Stimulated activated naive CD8-positive, alpha-beta T cell treated with anti-CD3 and anti-CD28 coated beads, Interleukin-15, Interleukin-2, amounts not matched to agents 100 U/mL and 50 U/mL, for 24 hours (primary cell): Measurements from ENCODE around the gene VAT1.
A peak's percentile ranks its signal among the peaks of the same experiment; 100 is the strongest.

Experiments
- ATAC-seq: fragments of 150-1000 bp; cut with Tn5 transposase; one replicate; pipeline ENCODE4 v1.10.0; 2021
- DNase-seq: peaks from one replicate; pipeline ENCODE4 v3.0.0; 2021

VAT1 gene

GRCh38 chr17:43027091-43028032 is 5.2 kb upstream of the VAT1 start:
- DNase-seq, result no peak
- ATAC-seq, result no peak

- no peak for DNase-seq
- no peak for ATAC-seq
Observed at GRCh38 chr17:43026595-43026994, 4.4 kb upstream of the VAT1 start.

DNA sequence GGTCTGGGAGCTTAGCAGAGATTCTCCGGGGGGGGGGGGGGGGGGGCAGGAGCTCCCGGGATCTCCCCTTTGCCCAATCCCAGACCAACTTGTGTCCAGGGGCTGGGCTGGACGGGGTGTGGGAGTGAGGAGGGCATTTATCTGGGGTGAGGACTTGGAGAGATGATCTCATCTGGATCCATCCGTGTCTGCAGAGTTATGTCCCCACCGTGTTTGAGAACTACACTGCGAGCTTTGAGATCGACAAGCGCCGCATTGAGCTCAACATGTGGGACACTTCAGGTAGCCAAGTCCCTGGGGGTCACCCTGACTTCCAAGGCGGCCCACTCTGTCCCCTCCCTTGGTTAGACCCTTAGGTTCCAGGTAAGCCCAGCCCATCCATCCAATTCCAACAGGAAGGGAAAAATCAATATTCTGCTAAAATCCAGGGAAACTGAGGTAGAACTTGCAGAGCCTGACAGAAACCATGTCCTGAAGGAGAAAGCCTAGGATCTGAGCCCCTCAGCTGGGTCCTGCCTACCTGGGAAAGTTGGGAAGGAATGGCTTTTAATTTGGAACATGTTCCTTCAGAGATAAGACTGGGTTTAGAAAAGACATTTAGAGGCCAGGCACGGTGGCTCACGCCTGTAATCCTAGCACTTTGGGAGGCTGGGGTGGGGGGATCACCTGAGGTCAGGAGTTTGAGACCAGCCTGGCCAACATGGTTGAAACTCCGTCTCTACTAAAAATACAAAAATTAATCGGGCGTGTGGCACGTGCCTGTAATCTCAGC is 3.8 kb upstream of the VAT1 start:
- DNase-seq (no peak), ATAC-seq (no peak)

DNA sequence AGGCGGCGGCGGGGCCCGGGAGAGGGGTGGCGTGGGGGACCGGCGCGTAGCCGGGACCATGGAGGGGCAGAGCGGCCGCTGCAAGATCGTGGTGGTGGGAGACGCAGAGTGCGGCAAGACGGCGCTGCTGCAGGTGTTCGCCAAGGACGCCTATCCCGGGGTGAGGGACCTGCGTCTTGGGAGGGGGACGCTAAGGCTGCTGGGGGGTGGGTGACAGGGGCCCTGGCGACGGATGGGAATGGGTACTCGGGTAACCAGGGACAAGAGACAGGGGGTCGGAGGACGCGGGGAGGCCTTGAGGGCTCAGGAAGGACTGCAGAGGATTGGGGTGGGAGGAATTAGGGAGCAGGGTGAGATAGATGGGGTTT is 3.1 kb upstream of the VAT1 start:
- no peak for DNase-seq

DNA sequence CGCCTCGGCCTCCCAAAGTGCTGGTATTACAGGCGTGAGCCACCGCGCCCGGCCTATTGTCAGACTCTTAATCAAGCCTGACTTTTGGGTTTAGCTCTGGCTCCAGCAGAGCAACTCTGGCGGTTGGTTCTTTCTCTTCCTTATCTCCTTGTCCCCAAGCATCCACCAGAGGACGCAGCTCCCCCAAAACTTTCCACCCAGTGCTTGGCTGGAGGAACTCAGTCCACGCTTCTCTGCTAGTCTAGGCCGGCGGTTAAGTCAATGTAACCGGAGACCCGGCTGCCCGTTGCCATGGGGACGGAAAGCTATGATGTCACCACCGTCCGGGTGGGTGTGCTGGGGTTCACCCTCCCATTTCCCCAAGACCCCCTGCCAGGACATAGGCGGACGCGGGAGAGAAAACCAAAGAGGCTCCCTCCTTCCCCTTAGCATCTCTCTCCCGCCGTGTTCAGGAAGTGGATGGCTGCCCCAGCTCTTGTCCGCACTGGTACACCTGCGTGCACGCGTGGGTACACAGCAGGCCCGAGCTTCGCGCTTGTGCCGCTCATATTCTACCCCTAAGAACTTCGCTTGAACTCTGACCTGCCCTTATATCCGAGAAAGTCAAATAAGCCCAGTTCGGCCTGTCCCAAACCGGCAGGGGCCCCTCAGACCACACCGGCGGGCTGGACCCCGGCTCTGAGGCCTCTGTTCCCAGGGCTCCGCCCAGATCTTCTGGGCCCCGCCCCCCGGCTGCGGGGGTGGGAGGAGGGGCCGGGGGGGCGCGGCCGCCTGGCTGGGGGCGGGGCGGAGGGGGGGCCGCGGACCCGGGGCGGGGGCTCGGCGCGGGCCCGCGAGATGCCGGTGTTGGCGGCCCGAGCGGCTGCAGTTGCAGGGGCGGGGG is 2.5 kb upstream of the VAT1 start, which contains the start of gene RND2:
RND2 (plus strand) TSS at position 825 of the 883 bp plus-strand sequence. CDS start 117 bp downstream, outside the sequence.
- ATAC-seq (peak; percentile 75), DNase-seq (peak; percentile 83)

More for the DNA sequence above, 3.1 kb upstream of the VAT1 start:
- no peak for ATAC-seq

- ATAC-seq (no peak), DNase-seq (no peak)
Observed at GRCh38 chr17:43020789-43021740, 1.1 kb downstream of the VAT1 start.

- ATAC-seq (no peak), DNase-seq (no peak)
Observed at GRCh38 chr17:43020030-43020621, 2.1 kb downstream of the VAT1 start.

- no peak for ATAC-seq
- no peak for DNase-seq
Observed at GRCh38 chr17:43019418-43019817, 2.8 kb downstream of the VAT1 start.

GRCh38 chr17:43018932-43019331 is 3.3 kb downstream of the VAT1 start:
- DNase-seq (no peak), ATAC-seq (no peak)

DNA sequence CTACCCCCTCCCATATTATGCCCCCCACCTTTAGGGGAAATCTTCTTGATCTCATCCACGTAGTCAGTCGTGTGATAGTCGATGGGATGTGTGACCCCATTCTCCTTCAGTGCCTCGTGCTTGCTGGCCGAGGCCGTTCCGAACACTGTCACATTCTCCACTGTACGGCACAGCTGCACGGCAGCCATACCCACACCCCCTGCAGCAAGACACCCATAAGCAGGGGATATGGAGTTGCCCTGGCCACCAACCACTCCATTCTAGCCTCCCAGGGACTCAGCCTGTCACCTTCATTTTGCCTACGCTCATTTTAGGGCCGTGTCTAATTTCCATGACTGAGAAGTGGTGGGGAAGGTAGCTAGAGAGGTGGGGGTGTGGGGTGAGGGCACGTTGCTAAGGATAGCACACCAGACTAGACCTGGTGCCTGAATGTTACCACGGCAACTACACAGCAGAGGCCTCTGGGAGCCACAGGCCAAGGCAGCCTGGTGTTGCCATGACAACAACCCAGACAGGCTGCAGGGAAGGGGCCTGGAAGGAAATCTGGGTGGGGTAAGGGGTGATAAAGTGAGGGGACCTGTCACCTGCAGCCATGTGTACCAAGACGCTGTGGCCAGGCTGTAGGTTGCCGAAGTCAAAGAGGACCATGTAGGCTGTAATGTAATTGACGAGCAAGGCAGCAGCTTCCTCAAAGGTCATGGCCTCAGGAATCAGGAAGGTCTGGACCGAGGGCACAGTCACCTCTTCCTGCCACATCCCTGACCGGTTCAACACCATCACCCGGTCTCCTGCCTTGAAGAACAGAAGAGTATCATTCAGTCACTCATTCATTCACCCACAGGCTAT is 4.0 kb downstream of the VAT1 start:
- DNase-seq (no peak), ATAC-seq (peak; percentile 19)

- no peak for ATAC-seq
- DNase-seq, result no peak
Observed at GRCh38 chr17:43016216-43016615, 6.0 kb downstream of the VAT1 start.

DNA sequence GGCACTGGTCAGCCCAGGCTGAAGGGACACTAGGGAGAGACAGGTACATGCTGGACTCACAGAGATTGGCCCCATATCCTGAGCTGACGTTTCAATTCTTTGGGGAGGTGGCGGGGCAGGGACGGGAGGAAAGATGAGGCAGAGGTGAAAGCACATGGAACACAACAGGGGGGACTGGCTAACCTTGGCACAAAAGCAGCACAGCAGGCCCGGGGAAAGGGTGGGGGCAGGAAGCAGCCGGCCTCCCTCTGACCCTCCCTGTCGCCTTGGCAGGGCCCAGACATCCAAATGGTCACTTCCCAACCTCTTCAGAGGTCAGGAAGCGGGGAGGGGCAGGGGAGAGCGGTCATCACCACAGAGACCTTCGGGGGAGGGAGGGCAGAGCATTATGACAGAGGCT is 6.6 kb downstream of the VAT1 start:
- ATAC-seq (no peak), DNase-seq (no peak)

DNA sequence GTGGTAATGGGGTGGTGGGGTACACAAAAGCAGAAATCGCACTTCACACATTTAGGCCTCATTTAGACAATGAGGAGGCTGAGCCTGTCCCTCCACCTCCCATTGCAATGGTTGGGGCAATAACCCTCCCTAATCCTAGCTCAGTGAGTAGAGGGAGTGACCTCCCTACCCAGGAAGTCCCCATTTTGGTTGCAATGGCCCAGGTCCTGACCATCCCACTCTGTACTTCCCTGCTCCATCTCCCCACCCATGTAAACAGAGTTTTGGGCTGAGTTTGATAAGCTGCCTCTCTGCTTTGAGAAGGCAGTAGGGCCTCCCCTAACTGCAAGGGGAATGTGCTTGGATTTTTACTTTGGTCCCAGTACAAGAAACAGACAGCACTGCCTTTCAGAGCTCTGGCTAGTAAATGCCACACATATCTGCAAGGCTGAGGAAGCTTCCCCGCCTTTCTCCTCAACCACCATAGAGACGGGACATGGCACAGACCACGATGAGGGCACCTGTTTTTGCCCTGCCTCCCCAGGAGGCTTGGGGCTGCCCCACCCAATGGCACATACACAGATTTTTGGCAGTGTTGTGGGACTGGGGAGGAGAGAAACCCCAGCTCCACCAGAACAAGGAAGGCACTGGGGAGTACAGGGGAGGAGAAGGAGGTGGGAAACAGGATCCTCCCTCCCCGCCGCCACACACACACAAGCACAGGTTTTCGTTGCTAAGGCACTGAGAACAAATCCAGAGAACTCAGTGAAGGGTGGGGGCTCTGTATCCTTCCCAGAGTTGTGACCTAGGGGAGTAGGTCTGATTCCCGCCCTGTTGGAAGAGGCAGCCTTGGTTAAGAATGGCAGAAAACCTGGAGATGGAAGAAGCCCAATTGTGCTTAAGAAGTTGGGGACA is 7.3 kb downstream of the VAT1 start:
- ATAC-seq (no peak), DNase-seq (no peak)

GRCh38 chr17:43014020-43014648 is 8.1 kb downstream of the VAT1 start:
- no peak for ATAC-seq

DNA sequence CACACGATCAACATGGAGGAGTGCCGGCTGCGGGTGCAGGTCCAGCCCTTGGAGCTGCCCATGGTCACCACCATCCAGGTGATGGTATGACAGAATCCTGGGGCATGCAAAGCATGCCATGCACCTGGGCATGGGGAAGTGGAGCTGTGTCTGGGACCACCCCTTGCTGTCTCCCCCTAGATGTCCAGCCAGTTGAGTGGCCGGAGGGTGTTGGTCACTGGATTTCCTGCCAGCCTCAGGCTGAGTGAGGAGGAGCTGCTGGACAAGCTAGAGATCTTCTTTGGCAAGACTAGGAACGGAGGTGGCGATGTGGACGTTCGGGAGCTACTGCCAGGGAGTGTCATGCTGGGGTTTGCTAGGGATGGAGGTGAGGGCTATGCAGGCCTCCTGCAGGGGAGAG is 8.9 kb downstream of the VAT1 start:
- no peak for ATAC-seq

More at GRCh38 chr17:43014020-43014648, 8.1 kb downstream of the VAT1 start:
- DNase-seq, result no peak

GRCh38 chr17:43011728-43012472 is 10.3 kb downstream of the VAT1 start:
- DNase-seq (no peak), ATAC-seq (no peak)

More for the DNA sequence above, 8.9 kb downstream of the VAT1 start:
- DNase-seq, result no peak

DNA sequence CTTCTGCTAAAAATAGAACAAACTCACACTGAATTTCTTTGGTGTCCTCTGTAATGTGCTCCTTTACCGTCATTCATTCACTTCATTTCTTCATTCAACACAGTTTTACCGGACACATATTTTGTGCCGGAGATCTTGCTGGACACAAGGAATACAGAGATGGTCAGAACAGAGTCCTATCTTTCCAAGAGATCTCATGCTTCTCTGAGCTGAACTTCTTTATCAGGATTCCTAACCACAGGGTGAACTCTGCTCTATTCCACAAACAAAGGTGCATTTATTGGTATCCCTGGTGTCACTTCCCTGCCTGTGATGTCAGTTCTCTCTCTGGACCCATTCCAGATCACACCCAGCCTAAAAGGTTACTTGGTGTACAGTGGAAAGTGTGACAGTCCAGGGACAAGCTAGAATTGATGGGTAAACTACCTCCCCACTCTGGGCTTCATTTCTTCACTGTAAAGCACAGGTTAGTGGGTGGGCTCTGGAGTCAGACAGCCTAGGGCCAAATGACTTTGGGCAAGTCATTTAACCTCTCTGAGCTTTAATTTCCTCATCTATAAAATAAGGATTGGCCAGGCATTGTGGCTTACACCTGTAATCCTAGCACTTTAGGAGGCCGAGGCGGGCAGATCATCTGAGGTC is 11.4 kb downstream of the VAT1 start:
- DNase-seq (no peak), ATAC-seq (no peak)
